Neural crest cell (in vitro differentiated cells): ENCODE data around the gene SLC66A3. TPM values are rescaled to one million over a fixed set of nuclear protein-coding genes. Genes with fewer than 3 reads are reported as not detected.

Experiments
- DNase-seq: peaks from one replicate; pipeline ENCODE4 v3.0.0; 2021; ENCODE audit warnings: low read depth, mixed read lengths, low spot score
- H3K27ac Mint-ChIP-seq: one replicate; pipeline ENCODE4 v1.8.0; 2021; ENCODE audit warnings: mild to moderate bottlenecking, mixed read lengths; ENCODE audit not compliant: unreplicated experiment
- H3K27me3 Mint-ChIP-seq: 2 replicates; pipeline ENCODE4 v1.8.0; 2021; ENCODE audit warnings: low read depth, mild to moderate bottlenecking, mixed read lengths
- H3K36me3 Mint-ChIP-seq: 2 replicates; pipeline ENCODE4 v1.8.0; 2021; ENCODE audit warnings: low read depth, mild to moderate bottlenecking, mixed read lengths
- H3K4me1 Mint-ChIP-seq: 2 replicates; pipeline ENCODE4 v1.8.0; 2021; ENCODE audit warnings: mixed read lengths
- H3K4me3 Mint-ChIP-seq: one replicate; pipeline ENCODE4 v1.8.0; 2021; ENCODE audit warnings: mild to moderate bottlenecking, mixed read lengths
- H3K9me3 Mint-ChIP-seq: 2 replicates; pipeline ENCODE4 v1.8.0; 2021; ENCODE audit warnings: mixed read lengths
- long read RNA-seq: library from polyadenylated mRNA; unstranded; transcript quantifications from one replicate; pipeline ENCODE4 v2.0.0, GENCODE V29; 2020
- total RNA-seq: library from RNA; stranded (reverse); gene quantifications from 2 replicates; pipeline ENCODE4 v1.2.1, GENCODE V29; 2021
- TF ChIP-seq, protein P1 (sequence below): fragments of 200-600 bp; sonication (generic); conservative IDR thresholded peaks from 2 replicates; pipeline ENCODE4 v1.5.0; 2021; ENCODE audit warnings: antibody characterized with exemption, mild to moderate bottlenecking

SLC66A3 gene
- total RNA-seq: 4.6 and 5.1 TPM in 2 replicates
- long read RNA-seq, transcript PQLC3-201 (7 exons, 1,830 nt): major isoform, 17 of 25 reads
- long read RNA-seq, partial matches to known transcripts: 1 of 25 reads
- long read RNA-seq, other reads (novel, unspliced or antisense): 2 of 25 reads

DNA sequence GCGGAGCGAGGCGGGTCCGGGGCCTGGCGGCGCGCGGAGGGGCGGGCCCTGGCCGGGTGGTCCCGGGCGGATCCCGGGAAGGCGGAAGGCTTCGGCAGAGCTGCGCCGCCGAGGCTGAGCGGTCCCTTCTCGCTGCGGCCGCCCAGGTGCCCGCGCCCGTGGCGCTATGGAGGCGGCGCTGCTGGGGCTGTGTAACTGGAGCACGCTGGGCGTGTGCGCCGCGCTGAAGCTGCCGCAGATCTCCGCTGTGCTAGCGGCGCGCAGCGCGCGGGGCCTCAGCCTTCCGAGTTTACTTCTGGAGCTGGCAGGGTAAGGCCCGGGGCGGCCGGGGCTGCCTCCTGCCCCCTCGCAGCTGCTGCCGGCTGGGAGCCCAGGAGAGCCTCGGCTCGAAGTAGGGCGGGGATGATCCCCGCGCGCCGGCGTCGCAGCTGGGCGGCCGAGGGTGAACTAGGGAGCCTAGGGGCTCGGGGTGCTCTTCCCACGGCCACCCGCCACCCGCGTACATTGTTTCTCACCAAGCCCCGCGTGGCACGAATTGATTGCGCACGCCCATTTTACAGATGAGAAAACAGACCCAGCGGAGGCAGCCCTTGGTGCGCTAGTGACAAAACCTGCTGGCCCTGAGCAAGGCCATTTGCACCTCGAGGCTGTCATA lies at the start of gene SLC66A3:
Gene SLC66A3, plus strand, starts transcription at position 87 of the 655 bp plus-strand sequence. Its CDS starts 80 bp downstream, at position 167.
- Mint-ChIP-seq H3K4me1 (peaks cover 17% of the 10 kb centered on the region), H3K27me3 (peaks cover 36% of the 10 kb centered on the region), H3K27ac (no peak within 1 kb of the TSS), H3K4me3 (peak within 1 kb of the TSS; percentile 80), H3K36me3 (no peaks in the 10 kb centered on the region), H3K9me3 (no peaks in the 10 kb centered on the region)
- DNase-seq: no peak
- TF ChIP-seq, protein P1, sequence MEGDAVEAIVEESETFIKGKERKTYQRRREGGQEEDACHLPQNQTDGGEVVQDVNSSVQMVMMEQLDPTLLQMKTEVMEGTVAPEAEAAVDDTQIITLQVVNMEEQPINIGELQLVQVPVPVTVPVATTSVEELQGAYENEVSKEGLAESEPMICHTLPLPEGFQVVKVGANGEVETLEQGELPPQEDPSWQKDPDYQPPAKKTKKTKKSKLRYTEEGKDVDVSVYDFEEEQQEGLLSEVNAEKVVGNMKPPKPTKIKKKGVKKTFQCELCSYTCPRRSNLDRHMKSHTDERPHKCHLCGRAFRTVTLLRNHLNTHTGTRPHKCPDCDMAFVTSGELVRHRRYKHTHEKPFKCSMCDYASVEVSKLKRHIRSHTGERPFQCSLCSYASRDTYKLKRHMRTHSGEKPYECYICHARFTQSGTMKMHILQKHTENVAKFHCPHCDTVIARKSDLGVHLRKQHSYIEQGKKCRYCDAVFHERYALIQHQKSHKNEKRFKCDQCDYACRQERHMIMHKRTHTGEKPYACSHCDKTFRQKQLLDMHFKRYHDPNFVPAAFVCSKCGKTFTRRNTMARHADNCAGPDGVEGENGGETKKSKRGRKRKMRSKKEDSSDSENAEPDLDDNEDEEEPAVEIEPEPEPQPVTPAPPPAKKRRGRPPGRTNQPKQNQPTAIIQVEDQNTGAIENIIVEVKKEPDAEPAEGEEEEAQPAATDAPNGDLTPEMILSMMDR: peak; percentile 30

DNA sequence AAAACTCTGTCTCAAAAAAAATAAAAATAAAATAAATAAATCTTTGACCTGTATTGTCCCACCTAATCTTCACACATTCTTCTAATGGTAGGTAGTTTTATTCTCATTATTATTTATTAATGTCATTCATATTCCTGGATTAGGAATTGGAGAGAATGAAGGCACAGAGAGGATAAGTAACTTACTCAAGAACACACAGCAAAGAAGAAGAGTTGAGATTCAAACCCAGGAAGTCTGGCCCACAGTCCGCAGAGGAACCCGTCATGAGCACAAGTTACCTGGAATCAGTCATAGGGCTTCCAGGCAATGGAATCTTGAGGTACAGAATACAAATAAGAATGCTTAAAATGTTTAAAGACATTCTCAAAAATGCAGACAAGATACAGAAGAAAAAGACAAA lies 46.3 kb upstream of the SLC66A3 start:
- Mint-ChIP-seq H3K4me1 (peaks cover 5% of the 10 kb centered on the region), H3K27me3 (peaks cover 6% of the 10 kb centered on the region), H3K4me3 (no peak overlapping the region), H3K36me3 (no peaks in the 10 kb centered on the region), H3K9me3 (peaks cover 2% of the 10 kb centered on the region), H3K27ac (no peak overlapping the region)
- TF ChIP-seq, protein P1: no peak
- no peak for DNase-seq

DNA sequence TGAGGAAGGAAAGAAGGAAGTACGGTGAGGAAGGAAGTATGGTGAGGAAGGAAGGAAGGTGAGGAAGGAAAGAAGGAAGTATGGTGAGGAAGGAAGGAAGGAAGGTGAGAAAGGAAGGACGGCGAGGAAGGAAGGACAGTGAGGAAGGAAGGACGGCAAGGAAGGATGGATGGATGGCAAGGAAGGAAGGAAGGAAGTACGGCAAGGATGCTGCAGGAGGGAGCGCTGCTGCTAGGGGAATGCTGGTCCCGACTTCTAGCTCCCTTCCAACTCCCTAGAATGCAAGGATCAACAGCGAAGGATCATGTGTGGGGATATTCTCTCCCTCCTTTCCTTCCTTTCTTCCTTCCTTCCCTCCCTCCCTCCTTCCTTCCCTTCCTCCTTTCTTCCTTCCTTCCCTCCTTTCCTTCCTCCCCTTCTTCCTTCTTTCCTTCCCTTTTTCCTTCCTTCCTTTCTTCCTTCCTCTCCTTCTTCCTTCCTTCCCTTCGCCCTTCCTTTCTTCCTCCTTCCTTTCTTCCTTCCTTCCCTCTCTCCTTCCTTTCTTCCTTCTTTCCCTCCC lies 42.3 kb upstream of the SLC66A3 start:
- Mint-ChIP-seq H3K36me3 (no peaks in the 10 kb centered on the region), H3K9me3 (peaks cover 2% of the 10 kb centered on the region), H3K4me3 (no peak overlapping the region), H3K27me3 (peaks cover 7% of the 10 kb centered on the region), H3K27ac (no peak overlapping the region), H3K4me1 (peaks cover 5% of the 10 kb centered on the region)
- TF ChIP-seq, protein P1: no peak
- no peak for DNase-seq

DNA sequence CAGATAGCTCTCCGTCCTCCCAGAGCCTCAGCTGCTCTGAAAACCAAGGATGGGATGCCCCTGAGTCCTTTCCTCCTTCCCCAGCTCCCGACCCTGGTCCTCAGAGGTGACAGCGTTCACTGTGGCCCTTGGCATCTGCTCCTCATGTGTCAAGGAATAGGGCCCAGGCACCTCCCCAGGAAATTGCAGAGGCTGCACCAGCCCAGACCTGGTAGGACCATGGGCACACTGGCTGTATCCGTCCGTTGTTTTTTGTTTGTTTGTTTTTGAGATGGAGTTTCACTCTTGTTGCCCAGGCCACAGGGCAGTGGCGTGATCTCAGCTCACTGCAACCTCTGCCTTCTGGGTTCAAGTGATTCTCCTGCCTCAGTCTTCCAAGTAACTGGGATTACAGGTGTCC lies 37.5 kb upstream of the SLC66A3 start:
- no peak overlapping the region for H3K4me3 Mint-ChIP-seq
- TF ChIP-seq, protein P1: no peak
- peaks cover 6% of the 10 kb centered on the region for H3K27me3 Mint-ChIP-seq
- no peak for DNase-seq
- H3K4me1 Mint-ChIP-seq: no peaks in the 10 kb centered on the region
- peaks cover under 1% of the 10 kb centered on the region for H3K9me3 Mint-ChIP-seq
- no peak overlapping the region for H3K27ac Mint-ChIP-seq
- no peaks in the 10 kb centered on the region for H3K36me3 Mint-ChIP-seq

DNA sequence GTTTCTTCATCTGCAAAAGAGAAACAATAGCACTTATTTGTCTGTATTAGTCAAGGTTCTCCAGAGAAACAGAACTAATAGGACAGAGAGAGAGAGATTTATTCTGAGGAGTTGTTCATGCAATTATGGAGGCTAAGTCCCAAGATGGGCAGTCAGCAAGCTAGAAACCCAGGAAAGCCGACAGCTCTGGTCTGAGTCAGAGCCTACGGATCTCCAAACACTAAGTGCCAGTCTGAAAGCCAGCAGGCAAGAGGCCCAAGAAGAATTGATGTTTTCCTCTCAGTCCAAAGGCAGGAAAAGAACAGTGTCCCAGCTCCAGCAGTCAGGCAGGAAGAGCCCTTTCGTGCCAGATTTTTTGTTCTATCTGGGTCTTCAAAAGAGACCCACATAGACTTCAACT lies 36.5 kb upstream of the SLC66A3 start:
- H3K9me3 Mint-ChIP-seq: no peaks in the 10 kb centered on the region
- no peak overlapping the region for H3K4me3 Mint-ChIP-seq
- H3K36me3 Mint-ChIP-seq: no peaks in the 10 kb centered on the region
- no peaks in the 10 kb centered on the region for H3K4me1 Mint-ChIP-seq
- no peak for DNase-seq
- H3K27ac Mint-ChIP-seq: no peak overlapping the region
- H3K27me3 Mint-ChIP-seq: peaks cover 4% of the 10 kb centered on the region
- TF ChIP-seq, protein P1: no peak
